Prostate gland (tissue), 2 donors: ENCODE results near the gene B3GNT7.

Experiments used
- CTCF ChIP-seq, 4 experiments: fragments of 200-600 bp in 2 of 4; fragments of 450-650 bp in 2 of 4; sonication (generic) in 2 of 4; IDR thresholded peaks; 1 replicate in 3 of 4; 2 replicates in 1 of 4; pipeline ENCODE4 v1.5.1; 2016 to 2019; ENCODE audit warnings: antibody characterized with exemption in 4 of 4, mild to moderate bottlenecking in 2 of 4, moderate library complexity in 2 of 4
- POLR2A ChIP-seq: fragments of 450-650 bp; IDR thresholded peaks from one replicate; pipeline ENCODE4 v1.6.1; 2016; ENCODE audit warnings: antibody characterized with exemption, mild to moderate bottlenecking

GRCh38 chr2:231409776-231410175, 14.3 kb downstream of the B3GNT7 start:
- no peak for TF ChIP-seq CTCF (IDR thresholded peaks at IDR 0.05)
- no peak for TF ChIP-seq POLR2A
